Right lobe of liver (tissue), 4 donors: ENCODE data around the gene SNX5.

Source experiments
- POLR2A ChIP-seq: fragments of 450-650 bp; IDR thresholded peaks from one replicate; pipeline ENCODE4 v1.6.1; 2017; ENCODE audit warnings: antibody characterized with exemption, mild to moderate bottlenecking
- TF ChIP-seq, protein P1 (sequence below), 4 donors: fragments of 200-600 bp in 3 of 4; fragments of 450-650 bp in 1 of 4; IDR thresholded peaks; one replicate each; pipeline versions ENCODE4 v1.5.1 to v1.8.0; 2016 to 2022; ENCODE audit warnings: antibody characterized with exemption in 4 of 4, mild to moderate bottlenecking in 2 of 4
- donor health status: DM: no; HTN: no; CAD: no.
- donor health status: DM: no; HTN: no; CAD: no.
- donor health status: DM: no; HTN: yes; CAD: no.

DNA sequence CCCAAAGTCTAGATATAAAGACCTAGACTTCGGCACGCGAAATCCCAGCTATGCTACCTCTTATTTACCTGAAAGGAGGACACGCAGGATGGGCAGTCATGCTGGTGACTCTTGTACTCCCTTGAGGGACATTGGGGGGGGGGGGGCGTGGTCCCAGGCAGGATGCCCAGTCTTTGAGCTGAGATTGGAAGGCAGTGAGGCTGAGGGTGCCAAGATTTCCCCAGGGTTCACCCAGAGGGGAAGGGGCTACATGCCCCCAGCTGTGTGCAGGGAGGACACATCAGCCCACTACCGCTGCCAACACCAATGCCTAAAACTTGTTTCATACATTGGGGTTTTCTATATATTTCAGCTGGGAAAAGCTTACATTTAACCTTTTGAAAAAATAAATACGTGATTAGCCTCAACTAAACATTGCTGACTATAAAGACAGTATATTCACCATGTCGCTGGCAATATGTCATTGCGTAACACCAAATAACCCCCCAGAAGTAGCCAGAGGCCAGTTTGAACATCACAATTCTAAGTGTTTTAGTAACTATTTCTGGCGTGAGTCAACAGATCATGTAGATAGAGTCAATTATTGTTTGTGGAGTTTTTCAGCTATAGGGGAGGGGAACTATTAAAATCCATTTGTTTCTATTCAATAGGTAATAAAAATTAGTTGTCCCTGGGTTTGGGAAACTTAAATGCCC is 21.8 kb upstream of the SNX5 start:
- TF ChIP-seq POLR2A, result no peak
- TF ChIP-seq, protein P1, sequence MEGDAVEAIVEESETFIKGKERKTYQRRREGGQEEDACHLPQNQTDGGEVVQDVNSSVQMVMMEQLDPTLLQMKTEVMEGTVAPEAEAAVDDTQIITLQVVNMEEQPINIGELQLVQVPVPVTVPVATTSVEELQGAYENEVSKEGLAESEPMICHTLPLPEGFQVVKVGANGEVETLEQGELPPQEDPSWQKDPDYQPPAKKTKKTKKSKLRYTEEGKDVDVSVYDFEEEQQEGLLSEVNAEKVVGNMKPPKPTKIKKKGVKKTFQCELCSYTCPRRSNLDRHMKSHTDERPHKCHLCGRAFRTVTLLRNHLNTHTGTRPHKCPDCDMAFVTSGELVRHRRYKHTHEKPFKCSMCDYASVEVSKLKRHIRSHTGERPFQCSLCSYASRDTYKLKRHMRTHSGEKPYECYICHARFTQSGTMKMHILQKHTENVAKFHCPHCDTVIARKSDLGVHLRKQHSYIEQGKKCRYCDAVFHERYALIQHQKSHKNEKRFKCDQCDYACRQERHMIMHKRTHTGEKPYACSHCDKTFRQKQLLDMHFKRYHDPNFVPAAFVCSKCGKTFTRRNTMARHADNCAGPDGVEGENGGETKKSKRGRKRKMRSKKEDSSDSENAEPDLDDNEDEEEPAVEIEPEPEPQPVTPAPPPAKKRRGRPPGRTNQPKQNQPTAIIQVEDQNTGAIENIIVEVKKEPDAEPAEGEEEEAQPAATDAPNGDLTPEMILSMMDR (IDR thresholded peaks at IDR 0.05), result no peak
